ENCODE data around the gene GPR183. TPM values are rescaled to one million over a fixed set of nuclear protein-coding genes. Genes with fewer than 3 reads are reported as not detected.

Gene GPR183
- total RNA-seq, 1 donor from 2014 or later = 19.5 TPM

DNA sequence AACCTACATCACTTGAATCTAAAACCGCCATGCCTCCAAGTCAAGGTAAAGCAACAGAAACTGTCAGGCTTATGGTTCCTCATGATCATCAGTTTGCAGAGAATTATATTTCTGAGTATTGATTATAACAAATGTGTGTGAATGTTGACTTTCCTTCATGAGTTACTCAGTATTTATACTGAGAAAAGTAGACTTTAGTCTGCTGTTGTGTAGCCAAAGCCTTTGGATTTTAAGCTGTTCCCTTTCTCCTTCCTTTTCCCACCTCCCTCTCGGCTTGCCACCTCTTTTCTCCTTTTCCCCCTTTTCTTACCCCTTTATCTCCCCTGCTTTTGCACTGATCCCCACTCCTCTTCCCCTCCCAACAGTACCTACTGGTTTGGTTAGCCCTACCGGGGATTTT lies 28.4 kb downstream of the GPR183 start:
- ATAC-seq (no peak), DNase-seq (ENCODE audit: low spot score) (no peak)
- intact Hi-C loops (cut with DNase I) = loop anchor here (10.0 kb wide), 1 partner anchor 1254 kb away; no protein-coding TSS in a partner anchor

DNA sequence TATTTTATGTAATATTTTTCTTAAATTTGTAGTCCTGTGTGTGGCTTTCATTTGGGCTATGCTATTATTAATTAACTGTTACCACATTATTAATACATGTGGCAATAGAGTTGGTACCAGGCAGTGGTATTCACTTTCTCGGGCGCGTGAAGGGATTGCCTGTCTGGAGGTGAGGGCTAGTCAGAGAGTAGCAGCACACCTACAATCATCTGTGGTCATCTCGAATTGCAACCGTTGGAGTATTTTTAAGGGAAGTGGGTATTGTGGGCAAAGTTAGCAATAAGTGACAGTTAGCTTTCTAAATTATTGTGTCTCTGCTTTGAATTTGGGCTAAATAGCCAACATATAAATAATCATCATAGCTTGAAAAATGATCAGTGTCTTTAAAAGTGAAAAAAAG lies 29.0 kb downstream of the GPR183 start:
- ATAC-seq = no peak
- no peak for DNase-seq (ENCODE audit: low spot score)
- intact Hi-C loops (cut with DNase I) = loop anchor here (10.0 kb wide), 1 partner anchor 1253 kb away; no protein-coding TSS in a partner anchor

DNA sequence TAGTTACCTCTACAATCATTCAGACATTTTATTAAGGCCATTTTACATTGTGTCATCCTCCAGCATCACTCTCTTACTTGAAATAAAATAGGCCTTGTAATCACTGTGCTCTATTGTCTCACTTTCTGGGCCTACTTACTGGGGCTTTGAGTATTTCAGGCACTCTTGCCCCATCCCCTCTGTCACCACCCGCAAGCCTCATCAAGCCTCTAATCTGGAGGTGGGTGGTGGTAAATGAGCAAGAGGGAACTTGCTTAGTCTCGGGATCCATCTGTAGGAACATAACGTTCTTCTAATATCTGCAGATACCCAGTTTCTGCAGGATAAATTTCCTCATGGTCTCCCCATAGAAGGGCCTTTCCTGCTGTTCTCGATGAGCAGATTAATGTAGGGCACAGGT lies 29.6 kb downstream of the GPR183 start:
- DNase-seq (ENCODE audit: low spot score) (no peak), ATAC-seq (no peak)
- intact Hi-C loops (cut with DNase I) = loop anchor here (10.0 kb wide), 1 partner anchor 1253 kb away; no protein-coding TSS in a partner anchor

DNA sequence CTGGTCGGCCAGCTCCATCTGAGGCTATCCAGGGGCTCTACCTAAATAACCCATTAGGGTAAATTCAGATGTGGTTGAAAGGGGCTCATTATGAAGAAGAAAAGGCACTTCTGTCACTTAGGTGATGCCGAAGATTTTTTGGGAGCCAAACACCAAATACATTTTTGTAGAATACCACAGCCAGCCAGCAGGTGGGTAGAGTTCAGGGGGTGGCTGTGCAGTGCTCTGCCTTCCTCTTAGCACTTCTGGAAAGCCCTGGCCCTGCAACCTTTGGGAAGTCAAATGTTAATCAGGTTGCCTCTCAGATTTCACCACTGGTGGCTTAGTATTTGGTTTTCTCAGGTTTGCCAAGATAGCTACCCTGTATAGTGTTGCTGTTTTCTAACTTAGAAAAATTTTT lies 30.5 kb downstream of the GPR183 start:
- no peak for DNase-seq (ENCODE audit: low spot score)
- no peak for ATAC-seq
- intact Hi-C loops (cut with DNase I) = loop anchor here (10.0 kb wide), 1 partner anchor 1252 kb away; no protein-coding TSS in a partner anchor

DNA sequence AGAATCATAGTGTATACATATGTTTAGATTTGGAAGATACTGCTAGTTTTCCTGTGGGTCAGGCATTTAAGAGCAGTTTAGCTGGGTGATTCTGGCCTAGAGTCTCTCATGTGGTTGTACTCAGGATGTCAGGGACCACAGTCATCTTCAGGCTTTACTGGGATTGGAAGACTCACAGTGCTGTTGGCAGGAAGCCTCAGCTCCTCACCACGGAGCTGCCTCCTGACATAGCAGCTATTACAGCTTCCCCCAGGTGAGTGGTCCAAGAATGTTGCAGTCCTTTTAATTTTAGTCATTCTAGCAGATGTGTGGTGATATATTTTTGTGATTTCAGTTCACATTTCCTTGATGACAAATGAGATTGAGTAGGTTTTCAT lies 32.1 kb downstream of the GPR183 start:
- intact Hi-C loops (cut with DNase I) = loop anchor here (10.0 kb wide), 1 partner anchor 1250 kb away; no protein-coding TSS in a partner anchor
- ATAC-seq (no peak), DNase-seq (ENCODE audit: low spot score) (no peak)

DNA sequence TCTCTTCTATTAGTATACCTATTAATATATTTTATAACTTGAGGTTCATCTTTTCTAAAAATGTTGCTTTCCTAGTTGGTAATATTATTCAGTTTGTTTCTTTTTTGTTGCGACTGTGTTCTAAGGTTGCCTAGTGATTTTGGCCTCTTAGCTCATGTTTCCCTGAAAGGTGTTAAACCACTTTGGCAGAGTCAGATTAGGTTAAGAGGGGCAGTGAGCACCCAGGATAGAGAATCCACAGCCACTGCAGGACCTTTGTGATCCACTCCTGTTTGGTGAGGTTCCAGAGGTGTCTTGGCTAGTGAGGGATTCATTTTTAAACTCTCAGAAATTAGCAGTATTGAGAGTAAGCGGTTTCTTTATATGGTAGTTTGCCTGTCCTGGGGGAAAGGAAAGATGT lies 34.1 kb downstream of the GPR183 start:
- intact Hi-C loops (cut with DNase I) = loop anchor here (10.0 kb wide), 1 partner anchor 1248 kb away; no protein-coding TSS in a partner anchor
- ATAC-seq = no peak

DNA sequence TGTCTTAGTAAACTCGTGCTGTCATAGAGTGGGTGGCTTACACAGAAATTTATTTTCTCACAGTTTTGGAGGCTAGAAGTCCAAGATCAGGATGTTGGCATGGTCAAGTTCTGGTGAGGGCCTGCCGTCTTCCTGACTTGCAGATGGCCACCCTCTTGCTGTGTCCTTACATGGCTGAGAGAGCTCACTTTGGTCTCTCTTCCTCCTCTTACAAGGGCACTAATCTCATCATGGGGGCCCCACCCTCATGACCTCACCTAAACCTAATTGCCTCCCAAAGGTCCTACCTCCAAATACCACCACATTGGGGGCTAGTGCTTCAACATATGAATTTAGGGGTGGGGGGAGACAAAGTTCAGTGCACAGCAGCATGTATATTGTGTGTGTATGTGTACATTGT lies 34.7 kb downstream of the GPR183 start:
- intact Hi-C loops (cut with DNase I) = loop anchor here (10.0 kb wide), 1 partner anchor 1248 kb away; no protein-coding TSS in a partner anchor
- ATAC-seq = no peak
- no peak for DNase-seq (ENCODE audit: low spot score)

More for the DNA sequence above, 34.1 kb downstream of the GPR183 start:
- no peak for DNase-seq (ENCODE audit: low spot score)

DNA sequence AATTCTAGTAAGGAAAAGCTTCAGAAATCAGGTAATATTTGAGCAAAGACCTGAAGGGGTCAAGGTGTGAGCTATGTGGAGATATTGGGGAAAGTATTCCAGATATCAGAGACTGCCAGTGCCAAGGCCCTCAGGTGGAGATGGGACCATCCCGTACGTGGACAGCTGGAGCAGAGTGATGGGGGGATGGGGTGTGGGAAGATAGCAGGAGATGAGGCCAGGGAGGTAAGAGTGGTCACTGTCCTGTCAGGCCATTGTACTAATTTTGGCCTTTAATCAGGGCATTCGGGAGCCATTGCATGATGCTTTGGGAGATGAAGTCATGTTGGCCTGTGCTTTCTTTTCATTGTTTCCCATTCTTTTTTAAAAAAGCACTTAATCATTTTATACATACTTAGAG lies 36.0 kb downstream of the GPR183 start:
- DNase-seq (ENCODE audit: low spot score) (no peak), ATAC-seq (no peak)
- intact Hi-C loops (cut with DNase I) = loop anchor here (10.0 kb wide), 1 partner anchor 1246 kb away; no protein-coding TSS in a partner anchor

DNA sequence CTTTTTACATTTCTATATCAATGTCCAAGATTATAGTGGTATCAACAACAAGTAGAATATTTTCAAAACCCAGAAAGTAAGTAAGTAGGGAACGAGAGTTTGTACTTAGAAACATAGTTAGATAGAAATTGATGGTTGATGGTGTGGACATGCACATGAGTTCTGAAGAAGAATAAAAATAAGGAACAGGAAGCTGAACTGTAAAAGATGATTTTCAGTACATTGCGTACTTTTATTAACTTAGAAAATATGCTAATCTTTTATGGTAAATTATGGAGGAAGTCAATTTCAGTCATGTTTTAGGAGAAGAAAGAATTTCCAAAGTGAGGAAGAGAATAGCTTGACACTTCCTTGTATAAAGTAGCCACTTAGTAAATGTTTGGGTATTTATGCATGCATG lies 36.7 kb downstream of the GPR183 start:
- intact Hi-C loops (cut with DNase I) = loop anchor here (10.0 kb wide), 1 partner anchor 1246 kb away; no protein-coding TSS in a partner anchor
- DNase-seq (ENCODE audit: low spot score) (no peak), ATAC-seq (no peak)

DNA sequence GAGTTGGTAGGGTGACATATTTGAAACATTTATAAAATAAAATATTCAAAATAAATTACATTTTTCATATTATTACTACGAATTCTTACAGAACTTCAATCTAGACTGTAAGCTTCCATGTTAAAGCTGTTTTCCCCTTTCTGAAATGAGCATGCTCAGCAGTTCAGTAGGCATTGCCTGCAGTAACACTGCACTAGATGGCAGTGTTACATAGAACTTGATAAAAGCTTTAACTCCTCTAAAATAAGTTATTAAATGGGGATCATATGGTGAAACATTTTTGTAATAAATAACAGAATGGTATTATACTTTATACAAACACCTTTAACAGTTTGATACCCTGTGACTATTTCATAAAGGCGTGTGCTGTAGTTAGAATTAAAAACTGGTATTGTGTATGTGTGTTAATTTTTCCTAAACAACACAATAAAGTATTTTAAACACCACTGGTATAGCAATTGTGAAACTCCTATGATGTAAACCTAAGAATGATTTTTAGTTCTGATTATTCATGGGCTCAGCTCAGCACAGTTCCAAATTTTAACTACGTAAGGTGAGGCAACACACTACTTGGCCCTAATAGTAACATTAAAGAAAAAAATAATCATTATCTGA lies 37.5 kb downstream of the GPR183 start:
- intact Hi-C loops (cut with DNase I) = loop anchor here (10.0 kb wide), 1 partner anchor 1245 kb away; no protein-coding TSS in a partner anchor
- DNase-seq (ENCODE audit: low spot score) (no peak), ATAC-seq (peak; percentile 89)

DNA sequence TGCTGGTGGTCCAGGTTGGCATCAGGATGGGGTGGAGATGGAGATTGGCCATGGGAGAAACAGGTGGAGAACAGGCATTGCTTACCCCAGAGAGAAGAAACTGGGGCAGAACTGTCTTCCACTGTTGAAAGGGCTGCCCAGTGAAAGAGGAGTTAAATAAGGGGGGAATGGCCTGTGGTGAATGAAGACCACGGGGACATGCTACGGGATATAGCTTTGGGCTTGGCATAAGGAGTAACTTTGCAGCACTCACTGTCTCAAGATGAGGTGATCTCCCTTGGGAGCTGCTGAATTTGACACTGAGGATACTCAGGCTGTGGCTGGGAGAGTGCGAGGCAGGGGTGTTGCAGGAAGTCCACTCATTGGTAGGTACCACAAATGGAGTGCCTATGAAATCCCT lies 38.4 kb downstream of the GPR183 start:
- no peak for DNase-seq (ENCODE audit: low spot score)
- ATAC-seq = no peak
- intact Hi-C loops (cut with DNase I) = no loop called here

DNA sequence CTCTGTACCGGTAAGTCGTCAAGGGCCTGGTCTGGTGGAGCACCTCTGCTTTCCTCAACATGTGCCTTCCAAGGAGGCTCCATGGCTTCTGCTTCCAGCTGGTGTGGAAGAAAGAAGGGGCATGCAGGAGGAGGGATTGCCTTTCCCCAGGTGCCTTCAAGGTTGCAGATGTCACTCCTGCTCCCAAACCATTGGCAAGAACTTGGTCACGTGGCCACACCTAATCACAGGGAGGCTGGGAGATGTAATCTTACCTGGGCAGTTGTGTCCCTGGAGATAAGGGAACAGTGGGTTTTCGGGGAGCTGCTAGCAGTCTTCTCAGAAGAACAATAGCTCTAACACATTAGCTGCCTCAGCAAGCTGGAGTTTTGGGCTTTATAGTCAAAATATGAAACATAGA lies 39.3 kb downstream of the GPR183 start:
- intact Hi-C loops (cut with DNase I) = no loop called here
- ATAC-seq = no peak
- DNase-seq (ENCODE audit: low spot score) = no peak

DNA sequence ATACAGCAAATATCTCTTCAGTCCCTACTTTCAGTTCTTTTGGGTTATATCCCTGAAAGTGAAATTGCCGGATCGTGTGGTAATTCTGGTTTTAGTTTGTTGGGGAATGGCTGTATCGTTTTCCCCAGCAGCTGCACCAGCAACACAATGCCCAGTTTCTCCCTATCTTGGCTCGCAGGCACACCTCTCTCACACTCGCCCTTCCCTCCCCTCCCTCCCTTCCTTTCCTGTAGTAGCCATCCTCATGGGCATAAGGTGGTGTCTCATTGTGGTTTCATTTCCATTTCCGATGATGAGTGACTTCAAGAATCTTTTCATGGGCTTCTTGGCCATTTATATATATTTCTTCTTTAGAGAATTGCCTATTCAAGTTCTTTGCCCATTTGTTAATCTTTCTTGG lies 40.4 kb downstream of the GPR183 start:
- intact Hi-C loops (cut with DNase I) = no loop called here
- no peak for ATAC-seq

DNA sequence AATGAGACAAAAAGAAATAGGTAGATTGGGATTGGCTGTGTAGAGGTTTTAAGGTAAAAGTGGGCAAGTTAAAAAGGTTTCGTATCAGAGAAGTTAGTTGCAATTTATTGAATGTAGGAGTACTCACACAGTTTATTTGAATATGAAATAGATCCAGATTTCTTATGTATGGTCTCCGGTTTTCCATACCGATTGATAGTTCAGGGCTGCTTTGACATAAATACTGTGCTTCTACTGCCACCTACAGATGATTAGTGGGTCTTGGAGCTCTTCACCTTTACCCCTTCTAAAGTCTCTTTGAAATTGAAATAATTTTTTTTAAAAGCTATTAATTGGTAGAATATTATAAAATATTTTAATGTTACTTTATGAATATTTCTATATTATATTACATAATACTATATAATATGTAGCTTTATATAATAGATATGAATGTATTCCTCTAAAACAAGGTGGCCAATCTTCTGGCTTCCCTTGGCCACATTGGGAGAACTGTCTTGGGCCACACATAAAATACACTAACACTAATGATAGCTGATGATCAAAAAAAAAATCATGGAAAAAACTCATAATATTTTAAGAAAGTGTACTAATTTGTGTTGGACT lies 41.3 kb downstream of the GPR183 start:
- DNase-seq (ENCODE audit: low spot score) = no peak
- intact Hi-C loops (cut with DNase I) = no loop called here
- ATAC-seq = no peak

More for the DNA sequence above, 40.4 kb downstream of the GPR183 start:
- DNase-seq (ENCODE audit: low spot score) = no peak

DNA sequence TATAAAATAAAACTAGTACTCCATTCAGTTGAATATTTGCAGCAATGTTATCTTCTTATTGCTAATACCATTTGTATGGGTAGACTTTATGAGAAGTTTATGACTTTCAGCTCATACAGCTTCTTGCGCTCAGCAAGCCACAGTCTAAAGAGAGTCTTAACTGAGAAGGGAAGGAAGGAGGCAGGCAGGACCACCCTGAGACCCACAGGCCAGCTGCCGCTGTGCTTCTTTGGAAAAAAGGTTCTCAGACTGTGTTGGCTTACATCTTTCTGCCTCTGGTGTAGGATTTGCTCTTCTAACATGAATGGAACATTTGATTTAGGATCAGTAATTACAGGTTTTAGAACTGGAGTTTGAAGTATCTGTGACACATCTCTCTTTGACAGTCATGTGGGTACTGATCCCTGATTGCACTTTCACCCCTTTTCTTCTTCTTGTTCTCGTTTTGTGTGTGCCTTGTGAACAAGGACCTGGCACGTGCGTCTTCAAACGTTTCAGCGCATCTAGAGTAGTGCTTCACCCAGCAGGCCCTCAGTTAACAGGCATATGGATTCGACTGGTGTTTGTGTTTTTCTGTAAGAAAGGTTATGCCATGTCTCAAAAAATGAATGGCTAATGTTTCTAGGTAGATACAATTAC lies 41.9 kb downstream of the GPR183 start:
- ATAC-seq = no peak
- DNase-seq (ENCODE audit: low spot score) = no peak
- intact Hi-C loops (cut with DNase I) = no loop called here

DNA sequence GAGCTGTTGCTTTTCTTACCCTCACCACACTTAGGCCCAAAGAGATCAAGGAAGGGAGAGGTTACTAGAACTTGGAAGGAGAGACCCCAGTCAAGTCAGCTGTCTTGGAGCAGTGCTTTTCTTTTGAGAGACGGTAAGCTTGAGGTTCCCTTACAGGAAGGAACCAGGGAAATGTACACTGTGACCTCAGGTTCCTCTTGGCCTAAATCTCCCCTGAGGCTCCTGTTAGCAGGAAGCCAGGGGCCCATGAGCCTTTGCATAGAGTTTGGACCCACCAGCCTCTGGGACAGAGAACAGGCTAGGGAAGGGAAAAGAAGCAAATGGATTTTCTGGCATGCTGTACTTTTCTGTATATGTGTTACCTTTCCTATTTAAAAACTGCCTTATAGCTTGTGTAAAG lies 43.1 kb downstream of the GPR183 start:
- ATAC-seq (no peak), DNase-seq (ENCODE audit: low spot score) (no peak)
- intact Hi-C loops (cut with DNase I) = no loop called here

DNA sequence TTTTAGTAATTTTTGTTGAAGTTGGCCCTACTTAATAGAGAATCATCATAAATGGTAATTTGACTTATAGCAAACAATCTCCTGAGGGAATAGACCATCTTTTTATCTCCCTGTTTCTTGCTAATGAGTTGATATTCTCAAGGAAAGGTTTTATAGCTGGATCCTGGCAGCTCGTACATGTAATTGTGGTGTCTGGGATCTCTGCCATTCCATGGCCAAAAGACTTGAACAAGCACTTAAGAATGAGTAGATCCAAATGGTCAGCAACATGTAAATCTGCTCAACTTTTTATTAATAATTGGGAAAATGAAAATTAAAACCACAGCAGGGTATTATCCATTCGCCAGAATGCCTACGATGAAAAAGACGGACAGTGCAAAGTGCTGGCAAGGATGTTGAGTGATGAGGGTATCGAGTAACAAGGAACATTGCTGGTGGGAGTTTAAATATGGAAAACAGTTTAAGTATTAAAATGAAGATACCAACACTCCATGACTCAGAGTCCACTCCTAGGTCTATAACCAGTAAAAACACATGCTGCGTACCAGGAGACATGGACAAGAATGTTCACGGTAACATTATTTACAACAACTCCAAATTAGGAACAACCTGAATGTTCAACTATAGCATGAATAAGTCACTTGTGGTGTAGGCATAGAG lies 43.9 kb downstream of the GPR183 start:
- intact Hi-C loops (cut with DNase I) = no loop called here
- DNase-seq (ENCODE audit: low spot score) (no peak), ATAC-seq (no peak)

DNA sequence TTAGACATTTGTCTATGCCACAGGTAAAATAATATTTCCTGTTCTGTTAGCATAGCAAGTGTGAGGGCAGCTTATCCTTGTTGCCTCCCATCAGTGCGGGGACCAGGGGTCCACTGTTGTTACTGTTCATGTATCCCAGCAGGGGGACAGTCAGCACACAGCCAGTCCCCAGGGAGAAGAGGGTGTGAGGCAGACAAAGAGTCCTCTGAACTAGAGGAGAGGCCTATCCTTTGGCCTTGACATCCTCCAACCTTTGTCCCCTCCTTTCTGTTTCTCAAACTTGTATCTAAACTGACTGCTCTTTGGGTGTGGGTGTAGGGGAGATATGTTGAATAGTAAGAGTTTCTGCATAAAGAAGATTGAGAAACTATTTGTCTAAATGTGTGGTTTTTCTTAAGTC lies 46.1 kb downstream of the GPR183 start:
- intact Hi-C loops (cut with DNase I) = no loop called here
- ATAC-seq (no peak), DNase-seq (ENCODE audit: low spot score) (no peak)

DNA sequence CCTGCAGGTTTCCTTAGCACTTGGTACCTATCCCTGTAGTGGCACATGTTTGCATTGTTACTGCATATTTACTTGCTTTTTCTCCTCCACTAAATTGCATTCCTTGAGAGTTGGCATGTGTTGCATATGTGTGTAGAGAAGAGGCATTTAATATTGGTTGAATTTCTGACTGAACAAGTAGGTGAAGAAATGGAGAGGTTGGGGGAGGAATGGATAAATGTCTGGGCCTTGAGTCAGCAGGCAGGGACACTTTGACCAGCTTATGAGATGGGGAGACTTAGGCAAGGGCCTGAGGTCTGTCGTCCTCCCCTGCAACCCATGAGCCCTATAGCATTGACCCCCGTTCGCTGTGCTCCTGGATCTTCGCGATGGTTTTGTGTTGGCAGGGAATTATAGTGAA lies 47.0 kb downstream of the GPR183 start:
- intact Hi-C loops (cut with DNase I) = no loop called here
- ATAC-seq (no peak), DNase-seq (ENCODE audit: low spot score) (no peak)

DNA sequence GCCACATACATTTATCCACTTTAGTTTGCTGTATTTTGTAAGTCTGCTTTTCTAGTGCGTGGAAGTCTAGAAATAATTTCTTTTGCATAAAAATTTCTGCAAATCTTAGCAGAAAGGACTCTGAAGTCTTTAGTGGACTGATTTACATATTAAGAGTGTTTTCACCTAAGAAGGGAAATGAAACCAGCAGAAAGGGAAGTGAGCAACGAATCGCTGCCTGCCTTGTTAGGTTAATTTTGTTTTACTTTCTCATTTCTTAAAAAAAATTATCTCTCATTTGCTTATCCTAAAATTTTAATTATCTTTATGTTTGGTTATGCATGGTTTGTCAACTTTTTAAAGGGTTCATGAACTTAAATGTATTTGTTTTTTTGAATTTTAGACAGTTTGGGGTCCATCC lies 48.3 kb downstream of the GPR183 start:
- DNase-seq (ENCODE audit: low spot score) (no peak), ATAC-seq (no peak)
- intact Hi-C loops (cut with DNase I) = no loop called here

Measured in sciatic nerve (tissue), 2 donors.